OCI-LY3 (cell line): ENCODE data around the gene ANKRD55.

Experiments
- CTCF ChIP-seq: fragments of 200-600, 300-600 bp; sonication (generic); IDR thresholded peaks from 2 replicates; pipeline ENCODE4 v1.5.1; 2014; ENCODE audit warnings: antibody characterized with exemption, low read length, low read depth
- EZH2phosphoT487 ChIP-seq: fragments of 200-600 bp; shearing (Covaris generic); IDR thresholded peaks from 2 replicates; pipeline ENCODE4 v1.6.1; 2018; ENCODE audit warnings: antibody characterized with exemption, mixed run types, low read depth

GRCh38 chr5:56106837-56107236 is 126.3 kb downstream of the ANKRD55 start:
- TF ChIP-seq CTCF, result no peak
- TF ChIP-seq EZH2phosphoT487, result no peak
